Neural progenitor cell (in vitro differentiated cells): ENCODE results near the gene LRPAP1. TPM values are rescaled to one million over a fixed set of nuclear protein-coding genes. Genes with fewer than 3 reads are reported as not detected.

Experiments
- DNase-seq: peaks from one replicate; pipeline ENCODE4 v3.0.0-alpha.2; 2016; ENCODE audit warnings: low spot score
- H2AFZ ChIP-seq: fragments of 200-600 bp; sonication (generic); replicated peaks from 2 replicates; pipeline ENCODE4 v1.6.1; 2016; ENCODE audit warnings: antibody characterized with exemption
- H3F3A ChIP-seq: fragments of 200-600 bp; sonication (generic); 2 replicates; pipeline ENCODE4 v1.6.1; 2016; ENCODE audit warnings: antibody characterized with exemption, low read depth
- H3K27ac ChIP-seq: fragments of 200-600 bp; sonication (generic); 2 replicates; pipeline ENCODE4 v1.5.1; 2016; ENCODE audit warnings: mild to moderate bottlenecking
- H3K27me3 ChIP-seq: fragments of 200-600 bp; sonication (generic); 2 replicates; pipeline ENCODE4 v1.6.1; 2016; ENCODE audit warnings: mild to moderate bottlenecking, moderate library complexity
- H3K36me3 ChIP-seq: fragments of 200-600 bp; sonication (generic); 2 replicates; pipeline ENCODE4 v1.5.1; 2016
- H3K4me1 ChIP-seq: fragments of 200-600 bp; sonication (generic); 2 replicates; pipeline ENCODE4 v1.6.1; 2016; ENCODE audit warnings: mixed run types
- H3K4me2 ChIP-seq: fragments of 200-600 bp; sonication (generic); 2 replicates; pipeline ENCODE4 v1.6.1; 2016
- H3K4me3 ChIP-seq: fragments of 200-600 bp; sonication (generic); 2 replicates; pipeline ENCODE4 v1.5.1; 2016
- H3K79me2 ChIP-seq: fragments of 200-600 bp; sonication (generic); 2 replicates; pipeline ENCODE4 v1.6.1; 2016; ENCODE audit warnings: low read depth
- H3K9ac ChIP-seq: fragments of 200-600 bp; sonication (generic); 2 replicates; pipeline ENCODE4 v1.6.1; 2016
- H3K9me3 ChIP-seq: fragments of 200-600 bp; sonication (generic); 2 replicates; pipeline ENCODE4 v1.5.1; 2016; ENCODE audit warnings: low read depth
- H4K20me1 ChIP-seq: fragments of 200-600 bp; sonication (generic); 2 replicates; pipeline ENCODE4 v1.6.1; 2016; ENCODE audit warnings: low read depth
- H3K27ac Mint-ChIP-seq: 3 replicates; pipeline ENCODE4 v1.8.0; 2021; ENCODE audit warnings: mixed read lengths
- H3K27me3 Mint-ChIP-seq: 2 replicates; pipeline ENCODE4 v1.8.0; 2022; ENCODE audit warnings: low read depth, mild to moderate bottlenecking, inconsistent platforms, moderate library complexity, mixed read lengths; ENCODE audit not compliant: insufficient read depth
- H3K36me3 Mint-ChIP-seq: 3 replicates; pipeline ENCODE4 v1.8.0; 2021; ENCODE audit warnings: mixed read lengths
- H3K4me1 Mint-ChIP-seq: 3 replicates; pipeline ENCODE4 v1.8.0; 2021; ENCODE audit warnings: mixed read lengths
- H3K4me3 Mint-ChIP-seq: 3 replicates; pipeline ENCODE4 v1.8.0; 2021; ENCODE audit warnings: mild to moderate bottlenecking, moderate library complexity, mixed read lengths
- H3K9me3 Mint-ChIP-seq: 3 replicates; pipeline ENCODE4 v1.8.0; 2020; ENCODE audit warnings: mixed read lengths
- CTCF ChIP-seq: fragments of 200-600 bp; sonication (generic); IDR thresholded peaks from 2 replicates; pipeline ENCODE4 v1.5.1; 2017; ENCODE audit warnings: antibody characterized with exemption, mild to moderate bottlenecking
- EZH2 ChIP-seq: fragments of 200-600 bp; sonication (generic); IDR thresholded peaks from 2 replicates; pipeline ENCODE4 v1.6.1; 2017; ENCODE audit warnings: antibody characterized with exemption, mild to moderate bottlenecking, moderate library complexity
- EZH2phosphoT487 ChIP-seq: fragments of 200-600 bp; sonication (generic); IDR thresholded peaks from 2 replicates; pipeline ENCODE4 v1.6.1; 2017; ENCODE audit warnings: antibody characterized with exemption
- total RNA-seq: library from RNA; depleted of rRNA; stranded (reverse); fragments of >200 nt; gene quantifications from 2 replicates; pipeline ENCODE4 v1.2.3, GENCODE V29; 2015; ENCODE audit warnings: low replicate concordance

Gene LRPAP1
- total RNA-seq, 1 donor from 2014 or later, result 48.3 TPM

DNA sequence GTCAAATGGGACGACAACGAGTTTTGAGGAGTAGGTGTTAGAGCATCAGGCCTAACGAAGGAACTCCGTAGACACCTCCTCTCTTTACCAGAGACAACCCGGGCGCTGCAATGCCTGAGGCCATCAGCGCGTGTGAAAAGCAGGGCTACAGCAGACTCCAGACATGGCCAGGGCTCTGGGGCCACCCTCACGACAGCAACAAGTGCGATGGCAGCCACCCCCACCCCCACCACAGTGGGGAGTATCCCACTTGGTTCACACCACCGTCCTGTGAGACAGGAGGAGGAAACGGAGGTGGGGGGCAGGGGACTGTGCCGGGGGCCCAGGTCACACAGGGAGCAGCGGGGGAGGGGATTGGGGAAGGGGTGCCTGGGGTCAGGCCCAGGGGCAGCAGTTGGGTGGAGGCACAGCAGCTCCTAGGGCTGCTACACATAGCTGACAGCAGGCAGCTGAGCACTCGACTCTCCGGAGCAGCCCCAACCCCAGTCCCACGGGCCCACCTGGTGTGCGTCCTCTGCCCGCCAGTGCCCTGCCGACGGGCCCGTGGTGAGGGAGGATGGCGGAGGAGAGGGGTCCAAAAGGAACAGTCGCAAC is 8.5 kb downstream of the LRPAP1 start:
- H3K36me3 Mint-ChIP-seq, result peaks cover 16% of the 10 kb centered on the region
- no peak overlapping the region for H3K27ac Mint-ChIP-seq
- peaks cover 3% of the 10 kb centered on the region for H3K27me3 Mint-ChIP-seq
- H3K9me3 ChIP-seq, result no peaks in the 10 kb centered on the region
- H3K4me1 ChIP-seq, result peaks cover 3% of the 10 kb centered on the region
- no peaks in the 10 kb centered on the region for H3K9me3 Mint-ChIP-seq
- H2AFZ ChIP-seq, result no peak overlapping the region
- DNase-seq, result no peak
- no peak overlapping the region for H3K27ac ChIP-seq
- no peak overlapping the region for H3K4me3 ChIP-seq
- TF ChIP-seq EZH2phosphoT487 (no peak), CTCF (no peak), EZH2 (no peak)
- no peak overlapping the region for H3K4me2 ChIP-seq
- no peak overlapping the region for H3K4me3 Mint-ChIP-seq
- no peaks in the 10 kb centered on the region for H3K27me3 ChIP-seq
- peaks cover 16% of the 10 kb centered on the region for H3K4me1 Mint-ChIP-seq
- H3F3A ChIP-seq, result no peaks in the 10 kb centered on the region
- H4K20me1 ChIP-seq, result peaks cover 80% of the 10 kb centered on the region
- H3K36me3 ChIP-seq, result no peaks in the 10 kb centered on the region
- H3K79me2 ChIP-seq, result peaks cover 40% of the 10 kb centered on the region
- no peak overlapping the region for H3K9ac ChIP-seq

- Mint-ChIP-seq H3K9me3 (no peaks in the 10 kb centered on the region), H3K36me3 (peaks cover 16% of the 10 kb centered on the region)
- DNase-seq, result no peak
Measured at GRCh38 chr4:3523146-3523627, 9.0 kb downstream of the LRPAP1 start.

GRCh38 chr4:3522651-3523050 is 9.6 kb downstream of the LRPAP1 start:
- DNase-seq, result no peak
- Histone ChIP-seq H3K4me2 (no peak overlapping the region), H3K36me3 (no peaks in the 10 kb centered on the region), H3K9me3 (no peaks in the 10 kb centered on the region), H3K27me3 (no peaks in the 10 kb centered on the region), H3K4me3 (no peak overlapping the region), H2AFZ (no peak overlapping the region), H3K4me1 (peaks cover 3% of the 10 kb centered on the region), H3K79me2 (peaks cover 30% of the 10 kb centered on the region), H3K9ac (no peak overlapping the region), H4K20me1 (peaks cover 70% of the 10 kb centered on the region), H3F3A (no peaks in the 10 kb centered on the region), H3K27ac (no peak overlapping the region)
- TF ChIP-seq EZH2 (no peak), EZH2phosphoT487 (no peak), CTCF (no peak)
- Mint-ChIP-seq H3K27ac (no peak overlapping the region), H3K4me3 (no peak overlapping the region), H3K4me1 (peaks cover 11% of the 10 kb centered on the region), H3K9me3 (no peaks in the 10 kb centered on the region), H3K27me3 (no peaks in the 10 kb centered on the region), H3K36me3 (peaks cover 13% of the 10 kb centered on the region)

More at GRCh38 chr4:3523146-3523627, 9.0 kb downstream of the LRPAP1 start:
- H3K4me2 ChIP-seq, result no peak overlapping the region
- no peak overlapping the region for H2AFZ ChIP-seq
- Mint-ChIP-seq H3K27ac (no peak overlapping the region), H3K27me3 (peaks cover 3% of the 10 kb centered on the region), H3K4me1 (peaks cover 15% of the 10 kb centered on the region), H3K4me3 (no peak overlapping the region)
- H3F3A ChIP-seq, result no peaks in the 10 kb centered on the region
- no peaks in the 10 kb centered on the region for H3K36me3 ChIP-seq
- H3K4me3 ChIP-seq, result no peak overlapping the region
- H3K27ac ChIP-seq, result no peak overlapping the region
- no peak overlapping the region for H3K9ac ChIP-seq
- TF ChIP-seq EZH2phosphoT487, result no peak
- TF ChIP-seq EZH2, result no peak
- no peak for TF ChIP-seq CTCF
- H3K4me1 ChIP-seq, result peaks cover 3% of the 10 kb centered on the region
- no peaks in the 10 kb centered on the region for H3K9me3 ChIP-seq
- H3K27me3 ChIP-seq, result no peaks in the 10 kb centered on the region
- peaks cover 35% of the 10 kb centered on the region for H3K79me2 ChIP-seq
- peaks cover 75% of the 10 kb centered on the region for H4K20me1 ChIP-seq
